COR-L47 (cell line): ENCODE results near the gene TMEM115.
"Not testable (repeated sequence)": the region's sequence is repeated elsewhere in the genome, so short reads cannot be mapped to it uniquely, and the experiment has no call there.

ENCODE experiments used
- DNase-seq: peaks from one replicate; lab custom pipeline; 2025; lab: John Stamatoyannopoulos, UW

The TMEM115 gene

DNA sequence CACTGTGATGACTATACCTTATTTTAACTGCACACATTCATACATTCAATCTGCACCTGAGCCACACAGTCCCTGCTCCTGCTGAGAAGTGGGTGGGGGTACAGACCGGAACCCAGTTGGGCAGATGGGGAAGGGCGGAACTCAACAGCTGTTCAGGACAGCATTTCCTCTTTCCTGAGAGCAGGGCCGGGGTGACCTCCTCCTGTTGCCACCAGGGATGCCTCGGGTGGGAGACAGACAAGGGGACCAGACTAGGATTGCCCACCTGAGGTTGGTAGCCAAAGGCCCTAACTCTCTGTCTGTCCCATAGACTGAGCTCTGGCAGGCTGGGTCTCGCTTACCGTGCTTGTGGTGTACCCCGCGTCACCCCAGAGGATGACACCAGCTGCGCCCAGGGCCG lies 40.7 kb downstream of the TMEM115 start:
- no peak for DNase-seq

DNA sequence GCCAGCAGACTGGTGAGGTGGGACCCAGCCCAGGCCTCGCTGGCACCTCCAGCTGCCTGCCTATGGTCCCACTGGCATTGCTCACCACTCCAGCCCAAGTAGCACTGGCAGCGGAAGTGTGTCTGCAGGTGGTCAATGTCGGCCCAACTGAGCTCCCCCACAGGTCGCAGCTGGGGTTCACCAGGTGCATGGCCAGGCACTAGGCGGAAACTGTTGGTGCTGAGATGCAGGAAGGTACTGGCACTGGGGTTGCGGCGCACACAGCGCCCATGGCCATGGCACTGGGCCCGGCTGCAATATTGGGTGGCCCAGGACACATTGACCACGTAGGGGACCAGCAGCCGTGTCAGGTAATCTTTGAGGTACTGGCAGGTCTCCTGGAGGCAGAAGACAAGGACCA lies 41.2 kb downstream of the TMEM115 start:
- no peak for DNase-seq

DNA sequence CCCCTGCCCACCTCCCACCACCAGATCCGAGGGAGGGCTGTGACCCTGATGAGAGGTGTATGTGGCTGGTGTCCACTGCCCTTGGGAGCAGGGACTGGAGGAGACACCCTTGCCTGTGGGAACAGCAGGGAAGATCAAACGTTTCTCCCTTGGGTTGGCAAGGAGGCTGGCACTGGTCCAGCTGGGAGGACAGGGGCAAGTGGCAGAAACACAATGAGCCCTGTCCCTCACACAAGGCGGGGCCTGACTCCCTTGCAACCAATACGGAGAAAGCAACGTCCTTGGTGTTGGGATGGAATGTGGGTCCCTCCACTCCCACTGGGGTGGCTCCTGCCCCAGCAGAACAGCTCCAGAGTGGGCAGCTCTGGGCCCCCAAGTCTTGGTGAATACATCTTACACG lies 42.0 kb downstream of the TMEM115 start:
- no peak for DNase-seq

DNA sequence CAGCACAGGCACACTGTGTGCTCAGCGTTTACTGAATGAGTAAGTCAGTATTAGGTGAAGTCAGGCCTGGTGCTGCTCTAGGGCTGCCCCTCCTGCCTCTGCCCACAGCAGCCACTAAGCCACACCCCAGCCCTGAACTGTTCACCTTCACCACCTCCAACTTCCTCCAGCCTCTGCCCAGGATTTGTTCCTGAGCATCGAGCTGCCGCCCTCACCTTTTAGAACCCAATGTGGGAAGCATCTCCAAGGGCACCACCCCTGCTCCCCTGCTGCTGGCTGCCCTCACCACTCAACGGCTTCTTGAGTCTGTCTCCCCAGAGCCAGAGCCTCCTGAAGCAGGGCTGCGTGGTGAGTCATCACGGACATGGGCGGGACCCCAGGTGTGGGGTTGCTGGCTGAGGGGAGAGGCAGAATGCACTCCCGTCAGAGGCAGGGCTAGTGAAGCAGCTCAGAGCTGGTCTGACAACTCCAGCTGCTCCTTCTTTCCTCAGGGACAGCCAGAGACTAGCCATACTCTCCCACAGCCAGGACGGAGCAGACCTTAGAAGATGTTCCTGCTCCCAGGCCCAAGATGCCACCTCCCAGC lies 42.6 kb downstream of the TMEM115 start:
- peak; percentile 2 for DNase-seq

DNA sequence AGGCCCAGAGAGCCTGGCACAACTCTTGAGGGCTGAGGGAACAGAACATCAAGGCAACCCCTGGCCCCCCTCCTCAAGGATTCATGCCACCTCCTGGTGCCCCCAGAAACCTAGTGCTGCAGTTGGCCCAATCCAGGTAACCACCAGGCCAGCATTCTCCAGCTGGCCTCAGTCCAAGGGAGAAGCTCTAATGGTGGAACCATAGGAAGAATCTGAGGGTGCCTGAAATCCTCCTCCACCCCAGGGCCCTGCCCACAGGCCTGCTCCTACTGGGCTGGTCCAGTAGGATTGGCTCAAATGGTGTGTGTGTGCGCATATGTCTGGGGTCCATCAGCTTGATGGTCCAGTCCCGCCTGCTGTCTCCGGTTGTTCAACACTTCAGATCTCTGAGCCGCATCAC lies 44.5 kb downstream of the TMEM115 start:
- no peak for DNase-seq

DNA sequence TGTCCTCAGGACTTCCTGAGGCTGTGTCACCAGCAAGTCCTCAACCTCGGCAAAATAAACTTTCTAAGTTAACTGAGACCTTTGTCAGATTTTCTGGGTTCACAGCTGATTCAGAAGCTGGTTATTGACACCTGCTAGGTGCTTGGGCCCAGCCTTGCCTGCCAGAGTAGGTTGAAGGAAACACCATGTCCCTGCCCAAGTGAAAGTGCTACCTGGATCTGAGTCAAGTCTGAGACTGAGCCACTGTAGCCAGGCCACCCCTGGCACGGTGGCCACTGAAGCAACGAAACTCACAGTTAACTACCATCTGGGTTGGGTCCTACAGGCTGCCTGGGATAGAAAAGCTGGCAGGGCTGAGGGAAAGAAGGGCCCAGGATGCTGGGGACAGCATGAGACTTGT lies 45.0 kb downstream of the TMEM115 start:
- DNase-seq: no peak

DNA sequence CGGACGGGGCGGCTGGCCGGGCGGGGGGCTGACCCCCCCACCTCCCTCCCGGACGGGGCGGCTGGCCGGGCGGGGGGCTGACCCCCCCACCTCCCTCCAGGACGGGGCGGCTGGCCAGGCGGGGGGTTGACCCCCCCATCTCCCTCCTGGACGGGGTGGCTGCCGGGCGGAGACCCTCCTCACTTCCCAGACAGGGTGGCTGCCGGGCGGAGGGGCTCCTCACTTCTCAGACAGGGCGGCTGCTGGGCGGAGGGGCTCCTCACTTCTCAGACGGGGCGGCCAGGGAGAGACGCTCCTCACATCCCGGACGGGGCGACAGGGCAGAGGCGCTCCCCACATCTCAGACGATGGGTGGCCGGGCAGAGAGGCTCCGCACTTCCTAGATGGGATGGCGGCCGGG lies 47.3 kb downstream of the TMEM115 start:
- not testable (repeated sequence) for DNase-seq
